GM12873 (cell line): ENCODE data around the gene PGK2.

ENCODE experiments used
- TF ChIP-seq, protein P1 (sequence below): IDR thresholded peaks from 2 replicates; pipeline ENCODE4 v1.5.1; 2012; ENCODE audit warnings: low read depth, mild to moderate bottlenecking, moderate library complexity, low read length, control low read depth; ENCODE audit not compliant: insufficient read depth; ENCODE audit errors: missing control alignments

Gene PGK2

DNA sequence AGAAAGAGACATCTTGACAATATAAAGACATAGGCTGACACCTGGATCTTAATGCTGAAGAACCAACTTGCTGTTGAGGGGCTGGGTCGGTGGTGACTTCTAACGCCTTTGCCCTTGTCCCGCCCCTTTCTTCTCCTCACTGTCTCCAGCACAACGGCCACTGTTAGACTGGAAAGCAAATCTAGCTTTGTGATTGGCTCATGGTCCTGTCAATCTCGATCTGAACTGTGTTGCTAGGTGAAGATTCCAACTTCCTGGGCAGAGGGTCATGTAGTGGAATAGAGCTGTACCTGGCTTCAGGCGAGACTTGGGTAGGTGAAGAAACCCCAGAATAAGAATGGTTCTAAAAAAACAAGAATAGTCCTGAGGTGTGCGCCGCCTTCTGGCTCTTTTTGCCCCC is at the start of gene PGK2:
Gene PGK2 (minus strand): TSS at position 110 of the 400 bp plus-strand sequence. CDS start 98 bp downstream, at position 12.
- TF ChIP-seq, protein P1, sequence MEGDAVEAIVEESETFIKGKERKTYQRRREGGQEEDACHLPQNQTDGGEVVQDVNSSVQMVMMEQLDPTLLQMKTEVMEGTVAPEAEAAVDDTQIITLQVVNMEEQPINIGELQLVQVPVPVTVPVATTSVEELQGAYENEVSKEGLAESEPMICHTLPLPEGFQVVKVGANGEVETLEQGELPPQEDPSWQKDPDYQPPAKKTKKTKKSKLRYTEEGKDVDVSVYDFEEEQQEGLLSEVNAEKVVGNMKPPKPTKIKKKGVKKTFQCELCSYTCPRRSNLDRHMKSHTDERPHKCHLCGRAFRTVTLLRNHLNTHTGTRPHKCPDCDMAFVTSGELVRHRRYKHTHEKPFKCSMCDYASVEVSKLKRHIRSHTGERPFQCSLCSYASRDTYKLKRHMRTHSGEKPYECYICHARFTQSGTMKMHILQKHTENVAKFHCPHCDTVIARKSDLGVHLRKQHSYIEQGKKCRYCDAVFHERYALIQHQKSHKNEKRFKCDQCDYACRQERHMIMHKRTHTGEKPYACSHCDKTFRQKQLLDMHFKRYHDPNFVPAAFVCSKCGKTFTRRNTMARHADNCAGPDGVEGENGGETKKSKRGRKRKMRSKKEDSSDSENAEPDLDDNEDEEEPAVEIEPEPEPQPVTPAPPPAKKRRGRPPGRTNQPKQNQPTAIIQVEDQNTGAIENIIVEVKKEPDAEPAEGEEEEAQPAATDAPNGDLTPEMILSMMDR: no peak

DNA sequence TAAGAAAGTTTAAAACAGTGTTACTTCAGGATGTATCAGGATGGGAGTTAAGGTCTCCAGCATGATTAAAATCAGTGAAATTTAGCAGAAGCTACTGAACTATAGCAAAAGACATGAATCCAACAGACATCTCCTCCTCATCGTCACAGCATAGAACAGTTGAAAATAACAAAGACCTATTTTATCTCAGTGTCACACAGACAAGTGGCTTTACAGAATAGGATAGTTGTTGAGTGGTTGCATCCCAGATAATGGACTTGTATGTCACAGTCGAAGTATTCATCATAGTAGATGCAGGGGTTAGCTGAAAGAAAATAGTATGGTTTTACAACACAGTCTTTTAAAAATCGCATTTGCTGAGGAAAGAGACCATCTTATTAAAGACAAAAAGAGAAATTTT is 48.1 kb upstream of the PGK2 start:
- TF ChIP-seq, protein P1: no peak

DNA sequence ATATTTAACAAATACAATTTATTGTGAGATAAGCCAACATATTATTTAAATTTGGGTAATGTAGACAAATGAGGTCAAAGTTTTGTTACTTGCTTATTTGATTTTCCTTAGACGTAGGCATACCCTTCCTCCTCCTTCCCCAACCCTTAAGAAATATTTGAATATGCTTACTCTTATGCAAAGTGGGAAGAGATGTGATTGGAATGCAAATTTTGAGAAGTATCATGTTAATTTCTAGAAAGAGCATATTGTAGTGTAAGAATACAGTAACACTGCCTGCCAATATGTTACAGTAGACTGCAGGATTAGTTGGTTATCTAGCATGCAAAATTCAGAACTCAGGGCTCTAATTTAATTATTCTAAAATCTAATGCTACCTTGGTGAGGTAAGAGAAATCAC is 46.3 kb upstream of the PGK2 start:
- TF ChIP-seq, protein P1: no peak

DNA sequence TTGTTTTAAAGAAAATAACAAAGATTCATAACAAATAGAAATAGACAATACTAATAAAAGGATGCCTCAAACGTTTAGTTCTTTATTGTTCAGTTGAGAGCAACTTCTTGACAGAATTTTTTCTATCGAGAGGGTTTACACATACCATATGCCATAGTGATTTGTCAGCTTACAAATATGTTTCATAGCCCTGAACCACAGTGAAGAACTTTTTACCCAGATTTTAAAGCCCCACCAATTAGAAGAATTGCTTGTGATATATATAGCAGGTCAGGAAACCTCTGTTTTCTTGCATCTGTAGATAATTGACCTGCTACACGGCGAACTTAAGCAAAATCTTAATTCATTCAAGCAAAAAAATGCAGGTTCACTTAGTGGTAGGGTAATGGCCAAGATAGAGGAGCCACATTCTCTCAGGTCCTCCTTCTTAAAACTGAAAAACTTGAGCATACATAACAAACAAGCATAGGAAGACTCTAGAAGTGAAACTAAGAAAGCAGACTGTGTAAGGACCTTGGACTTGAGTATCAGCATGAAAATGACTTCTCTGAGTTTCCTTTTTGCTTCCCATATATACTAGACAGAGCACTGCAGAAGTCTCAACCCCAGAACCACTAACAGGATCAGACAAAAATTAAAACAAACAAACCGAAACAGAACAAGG is 39.8 kb upstream of the PGK2 start:
- TF ChIP-seq, protein P1: no peak

DNA sequence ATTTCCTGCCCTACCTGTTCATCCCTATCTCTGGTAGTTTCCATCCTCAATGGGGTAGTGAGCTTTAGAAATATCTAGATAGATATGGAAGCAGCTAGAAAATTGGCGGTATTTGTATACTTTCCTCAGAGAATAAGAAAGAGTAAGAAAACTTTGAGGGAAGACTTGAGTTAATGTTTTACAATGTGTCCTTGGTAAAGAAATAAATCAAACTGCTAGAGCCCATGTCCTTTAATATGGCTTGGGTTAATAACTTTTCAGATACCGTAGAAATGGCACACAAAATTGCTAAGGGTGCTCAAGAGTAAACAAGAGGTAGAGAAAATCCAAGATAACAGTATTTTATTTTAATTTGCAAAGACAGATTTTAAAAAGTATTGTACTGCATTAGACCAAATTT is 28.1 kb upstream of the PGK2 start:
- TF ChIP-seq, protein P1: no peak

DNA sequence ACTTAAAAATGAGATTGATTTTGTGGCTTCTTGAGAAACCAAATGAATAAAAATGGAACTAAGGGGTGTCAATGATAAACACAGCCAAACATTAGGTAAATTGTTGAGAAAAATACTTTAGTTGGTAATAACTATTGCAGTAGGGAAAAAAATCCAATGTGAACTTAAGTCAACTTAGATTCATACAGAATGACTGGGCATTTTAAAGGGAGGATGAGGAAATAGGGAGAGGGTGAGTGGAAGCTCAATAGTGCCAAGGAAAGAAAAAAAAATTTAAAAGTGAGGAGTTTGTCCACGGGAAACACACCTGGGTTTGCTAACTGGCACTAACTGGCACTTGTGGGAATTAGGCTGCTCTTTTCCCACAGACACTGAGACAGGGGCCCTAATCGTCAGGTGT is 26.2 kb upstream of the PGK2 start:
- TF ChIP-seq, protein P1: no peak

DNA sequence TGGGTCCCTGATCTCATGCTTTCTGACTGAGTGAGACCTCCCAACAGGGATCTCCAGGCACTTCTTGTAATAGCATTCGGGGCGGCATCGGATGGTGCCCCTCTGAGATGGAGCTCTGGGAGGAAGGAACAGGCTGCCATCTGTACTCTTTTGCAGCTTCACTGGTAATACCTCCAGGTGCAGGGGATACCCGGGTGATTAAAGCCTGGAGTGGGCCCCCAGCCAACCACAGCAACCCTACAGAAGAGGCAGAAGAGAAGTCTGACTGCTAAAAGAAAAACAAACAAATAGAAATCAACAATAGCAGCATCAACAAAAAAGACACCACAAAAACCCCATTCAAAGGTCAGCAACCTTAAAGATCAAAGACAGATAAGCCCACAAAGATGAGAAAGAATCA is 19.1 kb upstream of the PGK2 start:
- TF ChIP-seq, protein P1: no peak
